Measurements from ENCODE around the gene LONP2. TPM values are rescaled to one million over a fixed set of nuclear protein-coding genes. Genes with fewer than 3 reads are reported as not detected.
A peak's percentile ranks its signal among the peaks of the same experiment; 100 is the strongest.
"Not testable (repeated sequence)": the region's sequence is repeated elsewhere in the genome, so short reads cannot be mapped to it uniquely, and the experiment has no call there.

Gene LONP2
- total RNA-seq, 2 donors from 2014 or later, result 44.2 to 59.1 TPM

DNA sequence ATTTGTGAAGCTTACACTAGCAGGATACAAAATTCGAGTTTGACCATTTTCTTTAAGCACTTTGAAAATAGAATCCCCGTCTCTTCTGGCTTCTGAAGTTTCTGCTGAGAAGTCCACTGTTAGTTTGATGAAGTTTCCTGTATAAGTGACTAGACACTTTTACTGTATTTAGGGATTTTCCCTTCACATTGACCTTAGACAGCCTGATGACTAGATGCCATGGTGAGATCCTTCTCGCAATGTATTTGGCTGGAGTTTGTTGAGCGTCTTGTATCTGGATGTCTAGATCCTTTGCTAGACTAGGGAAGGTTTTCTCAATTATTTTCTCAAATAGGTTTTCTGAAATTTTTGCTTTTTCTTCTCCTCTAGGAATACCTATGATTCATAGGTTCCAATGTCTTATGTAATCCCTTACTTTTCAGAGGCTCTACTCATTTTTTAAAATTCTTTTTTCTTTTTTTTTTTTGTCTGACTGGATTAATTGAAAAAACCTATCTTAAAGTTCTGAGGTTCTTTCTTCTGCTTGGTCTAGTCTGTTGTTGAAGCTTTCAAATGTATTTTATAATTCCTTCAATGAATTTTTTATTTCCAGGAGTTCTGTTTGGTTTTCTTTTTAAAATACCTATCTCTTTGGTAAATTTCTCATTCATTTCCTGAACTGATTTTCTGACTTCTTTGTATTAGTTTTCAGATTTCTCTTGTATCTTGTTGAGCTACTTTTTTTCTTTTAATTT, 67.0 kb downstream of the LONP2 start:
- intact Hi-C loops (cut with DNase I), result no loop called here
- H3K9me3 ChIP-seq, result peaks cover 0 to 17% (median 0%) of the 10 kb centered on the region in 3 donors
- no peak overlapping the region for H3K4me3 ChIP-seq
- ATAC-seq, result no peak
- WGBS, 2 donors, result 99% methylated on average over 4 of the region's 4 CpGs
- H3K27ac ChIP-seq, result no peak overlapping the region
- H3K4me1 ChIP-seq, result peaks cover 4% of the 10 kb centered on the region
- no peak for DNase-seq
- no peaks in the 10 kb centered on the region for H3K27me3 ChIP-seq
- TF ChIP-seq CTCF (IDR thresholded peaks at IDR 0.05) (no peak), POLR2A (IDR thresholded peaks at IDR 0.05) (no peak)
- H3K36me3 ChIP-seq (replicated peaks in 1 of 2; ENCODE audit: insufficient read depth in 1 of 2, low read depth in 2 of 2), result no peaks in the 10 kb centered on the region

DNA sequence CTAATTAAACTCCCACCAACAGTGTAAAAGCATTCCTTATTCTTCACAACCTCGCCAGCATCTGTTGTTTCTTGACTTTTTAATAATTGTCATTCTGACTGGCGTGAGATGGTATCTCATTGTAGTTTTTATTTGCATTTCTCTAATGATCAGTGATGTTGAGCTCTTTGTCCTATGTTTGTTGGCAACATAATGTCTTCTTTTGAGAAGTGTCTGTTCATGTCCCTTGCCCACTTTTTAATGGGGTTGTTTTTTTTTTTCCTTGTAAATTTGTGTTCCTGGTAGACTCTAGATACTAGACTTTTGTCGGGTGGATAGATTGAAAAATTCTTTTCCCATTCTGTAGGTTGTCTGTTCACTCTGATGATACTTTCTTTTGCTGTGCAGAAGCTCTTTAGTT, 69.8 kb downstream of the LONP2 start:
- H3K4me3 ChIP-seq; H3K27ac ChIP-seq; intact Hi-C loops (cut with DNase I); H3K36me3 ChIP-seq (replicated peaks in 1 of 2; ENCODE audit: insufficient read depth in 1 of 2, low read depth in 2 of 2); DNase-seq; H3K27me3 ChIP-seq; H3K4me1 ChIP-seq; ATAC-seq: not testable (repeated sequence)
- WGBS, 2 donors, result 95 to 97% methylated on average over 3 of the region's 3 CpGs
- H3K9me3 ChIP-seq, result peaks cover 0 to 17% (median 0%) of the 10 kb centered on the region in 3 donors

DNA sequence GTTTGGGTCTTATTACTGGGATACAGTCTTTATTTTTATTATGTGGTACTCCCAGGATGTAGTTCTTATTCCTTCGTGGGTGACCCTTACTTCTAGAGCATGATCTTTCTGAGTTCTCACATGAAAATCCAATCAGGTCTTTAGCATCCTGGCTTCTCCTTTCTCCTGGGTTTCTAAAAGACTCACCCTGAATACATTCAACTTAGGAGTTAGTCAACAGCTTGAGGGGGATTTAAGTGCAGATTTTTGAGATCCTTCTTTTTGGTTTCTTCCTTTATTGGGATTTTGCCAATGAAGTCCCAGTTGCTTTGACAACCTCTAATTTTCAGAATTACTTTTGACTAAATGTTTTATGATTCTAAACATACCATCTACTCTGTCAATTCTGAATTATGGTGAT, 72.9 kb downstream of the LONP2 start:
- no peaks in the 10 kb centered on the region for H3K36me3 ChIP-seq (replicated peaks in 1 of 2; ENCODE audit: insufficient read depth in 1 of 2, low read depth in 2 of 2)
- no peaks in the 10 kb centered on the region for H3K27me3 ChIP-seq
- H3K4me3 ChIP-seq, result no peak overlapping the region
- H3K9me3 ChIP-seq, result peaks cover 0 to under 1% (median 0%) of the 10 kb centered on the region in 3 donors
- H3K27ac ChIP-seq, result peak overlapping the region in 1 of 4 donors; percentile 9
- DNase-seq (no peak), ATAC-seq (no peak)
- WGBS, 2 donors, result 86 to 100% methylated on average over 1 of the region's 1 CpG
- intact Hi-C loops (cut with DNase I), result no loop called here
- peaks cover 4% of the 10 kb centered on the region for H3K4me1 ChIP-seq
- no peak for TF ChIP-seq CTCF (IDR thresholded peaks at IDR 0.05)
- no peak for TF ChIP-seq POLR2A (IDR thresholded peaks at IDR 0.05)

DNA sequence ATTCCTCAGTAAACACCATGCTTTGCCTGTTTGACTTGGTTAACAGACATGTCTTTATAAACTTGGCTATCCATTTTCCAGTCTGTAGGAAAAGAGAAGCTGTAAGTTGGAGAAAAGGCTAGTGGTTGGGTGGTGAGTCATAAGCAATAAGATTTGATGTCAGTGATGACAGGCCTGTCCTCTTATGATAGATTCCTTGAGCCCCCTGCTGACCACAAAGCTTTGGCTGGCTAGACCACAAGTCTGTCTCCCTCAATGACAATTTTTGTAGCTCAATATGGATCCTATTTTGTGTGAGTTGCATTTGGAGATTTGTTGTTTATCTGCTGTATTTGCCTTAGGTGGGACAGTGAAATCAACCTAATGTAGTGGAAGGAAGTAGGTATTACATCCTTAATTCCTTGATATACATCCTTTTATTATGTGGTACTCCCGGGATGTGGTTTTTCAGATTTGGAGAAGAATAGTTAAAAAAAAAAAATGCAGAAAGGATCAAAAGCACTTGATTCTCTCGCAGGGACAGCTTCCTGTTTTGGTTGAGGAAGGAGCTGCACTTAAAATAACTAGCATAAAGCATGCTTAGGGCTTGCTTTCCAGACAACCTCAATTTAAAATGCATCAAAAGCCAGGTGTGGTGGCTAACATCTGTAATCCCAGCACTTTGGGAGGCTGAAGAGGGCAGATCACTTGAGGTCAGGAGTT, 73.7 kb downstream of the LONP2 start:
- ATAC-seq, result no peak
- 58 to 75% methylated on average over 2 of the region's 2 CpGs for WGBS, 2 donors

More for the DNA sequence above, 73.7 kb downstream of the LONP2 start:
- intact Hi-C loops (cut with DNase I), result no loop called here
- Histone ChIP-seq H3K4me1 (peaks cover 4% of the 10 kb centered on the region), H3K27me3 (no peaks in the 10 kb centered on the region), H3K4me3 (no peak overlapping the region), H3K36me3 (replicated peaks in 1 of 2; ENCODE audit: insufficient read depth in 1 of 2, low read depth in 2 of 2) (no peaks in the 10 kb centered on the region), H3K9me3 (no peaks in the 10 kb centered on the region), H3K27ac (peak overlapping the region in 1 of 4 donors; percentile 53)
- TF ChIP-seq POLR2A (IDR thresholded peaks at IDR 0.05), result no peak
- TF ChIP-seq CTCF (IDR thresholded peaks at IDR 0.05), result no peak
- peak in 1 of 4 donors; percentile 31 for DNase-seq

Data from body of pancreas (tissue), 4 donors.